Measurements from ENCODE around the gene TMEM185B. TPM values are rescaled to one million over a fixed set of nuclear protein-coding genes. Genes with fewer than 3 reads are reported as not detected.

Gene TMEM185B
- total RNA-seq, 3 donors from 2014 or later = 18.1 to 31.9 (median 26.2) TPM

DNA sequence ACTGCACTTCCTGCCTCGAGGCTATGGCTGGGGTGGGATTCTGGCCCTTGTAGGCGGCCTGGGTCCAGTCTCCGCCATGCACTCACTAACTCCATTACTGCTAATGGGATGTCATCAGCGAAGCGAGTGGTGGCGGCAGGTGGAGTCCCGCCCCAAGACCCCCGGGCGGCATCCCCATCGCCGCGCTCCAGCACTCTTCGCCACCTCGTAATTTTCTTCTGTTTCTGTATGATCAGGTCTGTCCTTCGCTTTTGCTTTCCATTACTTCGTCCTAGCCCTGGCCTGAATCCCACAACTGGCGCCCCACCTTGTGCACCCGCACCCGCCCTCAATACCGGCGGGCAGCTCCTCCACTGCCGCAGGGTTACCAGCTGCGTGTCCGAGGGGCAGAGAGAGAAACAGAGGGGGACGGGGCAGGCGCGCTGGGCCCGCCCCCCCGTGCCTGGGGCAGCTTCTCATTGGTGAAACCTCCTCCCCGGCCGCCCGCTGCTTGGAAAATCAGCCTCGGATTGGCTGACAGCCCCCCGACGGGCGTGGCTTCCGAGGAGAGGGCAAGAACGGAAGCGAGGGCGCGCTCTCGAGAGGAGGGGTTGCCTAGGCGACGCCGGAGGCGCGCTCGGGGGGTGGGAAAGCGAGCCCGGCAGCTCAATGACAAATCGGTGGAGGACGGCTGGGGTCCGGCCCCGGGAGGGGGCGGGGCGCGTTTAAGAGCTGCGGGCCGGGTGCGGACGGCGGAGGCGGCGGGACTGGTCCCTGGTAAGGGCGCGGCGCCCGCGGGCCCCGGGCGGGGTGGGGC is 29.2 kb upstream of the TMEM185B start, which contains the start of gene RALB:
Gene RALB, plus strand, starts transcription at position 628 of the 796 bp plus-strand sequence. CDS start 25,813 bp downstream, outside the sequence.
- intact Hi-C loops (cut with DNase I; ENCODE audit: low total_unique reads) = no loop called here
- TF ChIP-seq POLR2AphosphoS5 (IDR thresholded peaks at IDR 0.05) = peak; percentile 55 to 60 (median 56)
- TF ChIP-seq, protein P1, sequence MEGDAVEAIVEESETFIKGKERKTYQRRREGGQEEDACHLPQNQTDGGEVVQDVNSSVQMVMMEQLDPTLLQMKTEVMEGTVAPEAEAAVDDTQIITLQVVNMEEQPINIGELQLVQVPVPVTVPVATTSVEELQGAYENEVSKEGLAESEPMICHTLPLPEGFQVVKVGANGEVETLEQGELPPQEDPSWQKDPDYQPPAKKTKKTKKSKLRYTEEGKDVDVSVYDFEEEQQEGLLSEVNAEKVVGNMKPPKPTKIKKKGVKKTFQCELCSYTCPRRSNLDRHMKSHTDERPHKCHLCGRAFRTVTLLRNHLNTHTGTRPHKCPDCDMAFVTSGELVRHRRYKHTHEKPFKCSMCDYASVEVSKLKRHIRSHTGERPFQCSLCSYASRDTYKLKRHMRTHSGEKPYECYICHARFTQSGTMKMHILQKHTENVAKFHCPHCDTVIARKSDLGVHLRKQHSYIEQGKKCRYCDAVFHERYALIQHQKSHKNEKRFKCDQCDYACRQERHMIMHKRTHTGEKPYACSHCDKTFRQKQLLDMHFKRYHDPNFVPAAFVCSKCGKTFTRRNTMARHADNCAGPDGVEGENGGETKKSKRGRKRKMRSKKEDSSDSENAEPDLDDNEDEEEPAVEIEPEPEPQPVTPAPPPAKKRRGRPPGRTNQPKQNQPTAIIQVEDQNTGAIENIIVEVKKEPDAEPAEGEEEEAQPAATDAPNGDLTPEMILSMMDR (IDR thresholded peaks at IDR 0.05) = no peak
- TF ChIP-seq POLR2A (IDR thresholded peaks at IDR 0.05) = no peak
- peaks cover 0 to 5% of the 10 kb centered on the region in 2 donors for H3K4me1 ChIP-seq
- H3K36me3 ChIP-seq = no peaks in the 10 kb centered on the region
- H3K9me3 ChIP-seq = no peaks in the 10 kb centered on the region
- peak within 1 kb of the TSS; percentile 83 to 94 for H3K27ac ChIP-seq
- peak; percentile 99 for DNase-seq (ENCODE audit: low spot score in 2 of 2)
- peak within 1 kb of the TSS; percentile 79 to 95 (median 86) for H3K4me3 ChIP-seq
- H3K27me3 ChIP-seq = no peaks in the 10 kb centered on the region

GRCh38 chr2:120251880-120252224 is 28.7 kb upstream of the TMEM185B start:
- no peaks in the 10 kb centered on the region for H3K27me3 ChIP-seq
- no peaks in the 10 kb centered on the region for H3K9me3 ChIP-seq
- TF ChIP-seq POLR2A (IDR thresholded peaks at IDR 0.05) (no peak), POLR2AphosphoS5 (IDR thresholded peaks at IDR 0.05) (no peak)
- TF ChIP-seq, protein P1 (IDR thresholded peaks at IDR 0.05) = no peak
- DNase-seq (ENCODE audit: low spot score in 2 of 2) = no peak
- H3K4me1 ChIP-seq = peaks cover 0 to 5% of the 10 kb centered on the region in 2 donors
- no peaks in the 10 kb centered on the region for H3K36me3 ChIP-seq
- peak overlapping the region; percentile 83 to 94 for H3K27ac ChIP-seq
- intact Hi-C loops (cut with DNase I; ENCODE audit: low total_unique reads) = no loop called here
- peak overlapping the region; percentile 79 to 95 (median 86) for H3K4me3 ChIP-seq

GRCh38 chr2:120251078-120251477 is 27.9 kb upstream of the TMEM185B start:
- Histone ChIP-seq H3K4me1 (peaks cover 0 to 5% of the 10 kb centered on the region in 2 donors), H3K4me3 (no peak overlapping the region), H3K27ac (no peak overlapping the region), H3K9me3 (no peaks in the 10 kb centered on the region), H3K36me3 (no peaks in the 10 kb centered on the region), H3K27me3 (no peaks in the 10 kb centered on the region)
- no peak for TF ChIP-seq POLR2A (IDR thresholded peaks at IDR 0.05)
- TF ChIP-seq POLR2AphosphoS5 (IDR thresholded peaks at IDR 0.05) = no peak
- TF ChIP-seq, protein P1 (IDR thresholded peaks at IDR 0.05) = no peak
- DNase-seq (ENCODE audit: low spot score in 2 of 2) = no peak
- intact Hi-C loops (cut with DNase I; ENCODE audit: low total_unique reads) = no loop called here

- H3K4me1 ChIP-seq = peaks cover 0 to 5% of the 10 kb centered on the region in 2 donors
- no peaks in the 10 kb centered on the region for H3K36me3 ChIP-seq
- H3K9me3 ChIP-seq = no peaks in the 10 kb centered on the region
- H3K4me3 ChIP-seq = no peak overlapping the region
- TF ChIP-seq POLR2AphosphoS5 (IDR thresholded peaks at IDR 0.05) (no peak), POLR2A (IDR thresholded peaks at IDR 0.05) (no peak)
- TF ChIP-seq, protein P1 (IDR thresholded peaks at IDR 0.05) = no peak
- no peak for DNase-seq (ENCODE audit: low spot score in 2 of 2)
- no peak overlapping the region for H3K27ac ChIP-seq
- H3K27me3 ChIP-seq = no peaks in the 10 kb centered on the region
- intact Hi-C loops (cut with DNase I; ENCODE audit: low total_unique reads) = no loop called here
These were observed 27.4 kb upstream of the TMEM185B start for GRCh38 chr2:120250640-120251039.

DNA sequence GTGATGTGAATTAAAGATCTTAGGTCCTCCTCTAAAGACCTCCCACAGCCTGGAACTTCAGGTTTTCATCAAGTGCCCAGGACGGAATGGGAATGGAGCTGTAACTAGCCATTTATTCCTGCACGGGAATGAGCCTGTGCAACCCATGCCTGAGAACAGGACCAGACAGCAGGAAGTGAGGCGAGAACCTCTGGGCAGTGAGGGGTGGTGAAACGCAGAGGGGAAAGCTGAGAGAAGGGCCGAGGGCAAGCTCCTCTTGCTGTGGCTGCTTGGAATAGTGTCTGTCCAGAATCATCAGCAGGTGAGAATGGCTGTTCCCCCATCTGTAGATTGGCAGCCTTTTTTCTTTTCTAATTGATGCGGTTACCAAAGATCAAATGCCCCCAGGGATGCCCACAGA is 24.7 kb upstream of the TMEM185B start:
- intact Hi-C loops (cut with DNase I; ENCODE audit: low total_unique reads) = no loop called here
- TF ChIP-seq POLR2A (IDR thresholded peaks at IDR 0.05) (no peak), POLR2AphosphoS5 (IDR thresholded peaks at IDR 0.05) (no peak)
- TF ChIP-seq, protein P1 (IDR thresholded peaks at IDR 0.05) = no peak
- no peaks in the 10 kb centered on the region for H3K9me3 ChIP-seq
- no peak overlapping the region for H3K27ac ChIP-seq
- no peaks in the 10 kb centered on the region for H3K27me3 ChIP-seq
- H3K36me3 ChIP-seq = no peaks in the 10 kb centered on the region
- no peaks in the 10 kb centered on the region for H3K4me1 ChIP-seq
- no peak for DNase-seq (ENCODE audit: low spot score in 2 of 2)
- no peak overlapping the region for H3K4me3 ChIP-seq
